ENCODE results near the gene HES7.
A peak's percentile ranks its signal among the peaks of the same experiment; 100 is the strongest.

HES7 gene

GRCh38 chr17:8141045-8141444 lies 17.1 kb upstream of the HES7 start:
- H3K9me3 ChIP-seq (ENCODE audit: insufficient read depth, low read depth, low read length) = no peaks in the 10 kb centered on the region
- 92% methylated on average over 7 of the region's 7 CpGs for WGBS
- no peak overlapping the region for H3K9ac ChIP-seq (ENCODE audit: low read depth, low read length)
- H3K4me3 ChIP-seq (ENCODE audit: low read length) = no peak overlapping the region
- no peaks in the 10 kb centered on the region for H3K4me1 ChIP-seq (ENCODE audit: insufficient read depth, low read length)
- H3K27me3 ChIP-seq (ENCODE audit: insufficient read depth, low read length) = peaks cover 12% of the 10 kb centered on the region
- peaks cover 43% of the 10 kb centered on the region for H3K36me3 ChIP-seq (ENCODE audit: insufficient read depth, low read length)
- no peak overlapping the region for H3K27ac ChIP-seq (ENCODE audit: low read depth, low read length)

GRCh38 chr17:8140065-8141029 lies 16.4 kb upstream of the HES7 start:
- H3K4me3 ChIP-seq (ENCODE audit: low read length) = no peak overlapping the region
- no peak overlapping the region for H3K9ac ChIP-seq (ENCODE audit: low read depth, low read length)
- peaks cover 12% of the 10 kb centered on the region for H3K27me3 ChIP-seq (ENCODE audit: insufficient read depth, low read length)
- H3K4me1 ChIP-seq (ENCODE audit: insufficient read depth, low read length) = no peaks in the 10 kb centered on the region
- peaks cover 36% of the 10 kb centered on the region for H3K36me3 ChIP-seq (ENCODE audit: insufficient read depth, low read length)
- H3K27ac ChIP-seq (ENCODE audit: low read depth, low read length) = no peak overlapping the region
- H3K9me3 ChIP-seq (ENCODE audit: insufficient read depth, low read depth, low read length) = no peaks in the 10 kb centered on the region
- 94% methylated on average over 17 of the region's 18 CpGs for WGBS

GRCh38 chr17:8138672-8139371 lies 14.9 kb upstream of the HES7 start:
- Histone ChIP-seq H3K4me3 (ENCODE audit: low read length) (peak overlapping the region; percentile 67), H3K36me3 (ENCODE audit: insufficient read depth, low read length) (peaks cover 28% of the 10 kb centered on the region), H3K4me1 (ENCODE audit: insufficient read depth, low read length) (peaks cover 2% of the 10 kb centered on the region), H3K9me3 (ENCODE audit: insufficient read depth, low read depth, low read length) (no peaks in the 10 kb centered on the region), H3K27me3 (ENCODE audit: insufficient read depth, low read length) (peaks cover 12% of the 10 kb centered on the region), H3K9ac (ENCODE audit: low read depth, low read length) (peak overlapping the region; percentile 51), H3K27ac (ENCODE audit: low read depth, low read length) (peak overlapping the region; percentile 70; the same call in 1 of the 2 replicates)
- WGBS = 1% methylated on average over 46 of the region's 46 CpGs

- no peak overlapping the region for H3K27ac ChIP-seq (ENCODE audit: low read depth, low read length)
- H3K9me3 ChIP-seq (ENCODE audit: insufficient read depth, low read depth, low read length) = no peaks in the 10 kb centered on the region
- WGBS = 1% methylated on average over 7 of the region's 7 CpGs
- peaks cover 27% of the 10 kb centered on the region for H3K36me3 ChIP-seq (ENCODE audit: insufficient read depth, low read length)
- peaks cover 5% of the 10 kb centered on the region for H3K4me1 ChIP-seq (ENCODE audit: insufficient read depth, low read length)
- peak overlapping the region; percentile 67 for H3K4me3 ChIP-seq (ENCODE audit: low read length)
- peaks cover 12% of the 10 kb centered on the region for H3K27me3 ChIP-seq (ENCODE audit: insufficient read depth, low read length)
- peak overlapping the region; percentile 59 for H3K9ac ChIP-seq (ENCODE audit: low read depth, low read length)
Observed at GRCh38 chr17:8138374-8138671, 14.4 kb upstream of the HES7 start.

- Histone ChIP-seq H3K4me1 (ENCODE audit: insufficient read depth, low read length) (peaks cover 8% of the 10 kb centered on the region), H3K27ac (ENCODE audit: low read depth, low read length) (no peak overlapping the region), H3K9me3 (ENCODE audit: insufficient read depth, low read depth, low read length) (no peaks in the 10 kb centered on the region), H3K27me3 (ENCODE audit: insufficient read depth, low read length) (peaks cover 12% of the 10 kb centered on the region), H3K4me3 (ENCODE audit: low read length) (peak overlapping the region; percentile 67), H3K36me3 (ENCODE audit: insufficient read depth, low read length) (peaks cover 25% of the 10 kb centered on the region), H3K9ac (ENCODE audit: low read depth, low read length) (peak overlapping the region; percentile 59)
- 26% methylated on average over 21 of the region's 21 CpGs for WGBS
Observed at GRCh38 chr17:8137645-8138373, 13.9 kb upstream of the HES7 start.

GRCh38 chr17:8133941-8134340 lies 10.0 kb upstream of the HES7 start:
- H3K27me3 ChIP-seq (ENCODE audit: insufficient read depth, low read length) = peaks cover 32% of the 10 kb centered on the region
- no peak overlapping the region for H3K27ac ChIP-seq (ENCODE audit: low read depth, low read length)
- peak overlapping the region; percentile 9; the same call in 1 of the 2 replicates for H3K4me3 ChIP-seq (ENCODE audit: low read length)
- H3K4me1 ChIP-seq (ENCODE audit: insufficient read depth, low read length) = peaks cover 8% of the 10 kb centered on the region
- no peak overlapping the region for H3K9ac ChIP-seq (ENCODE audit: low read depth, low read length)
- no peaks in the 10 kb centered on the region for H3K36me3 ChIP-seq (ENCODE audit: insufficient read depth, low read length)
- 90% methylated on average over 4 of the region's 4 CpGs for WGBS
- no peaks in the 10 kb centered on the region for H3K9me3 ChIP-seq (ENCODE audit: insufficient read depth, low read depth, low read length)

- H3K4me3 ChIP-seq (ENCODE audit: low read length) = peak overlapping the region; percentile 9; the same call in 1 of the 2 replicates
- WGBS = 46% methylated on average over 10 of the region's 12 CpGs
- H3K27me3 ChIP-seq (ENCODE audit: insufficient read depth, low read length) = peaks cover 38% of the 10 kb centered on the region
Observed at GRCh38 chr17:8133399-8133798, 9.5 kb upstream of the HES7 start.

GRCh38 chr17:8131844-8132441 lies 8.0 kb upstream of the HES7 start:
- no peak overlapping the region for H3K27ac ChIP-seq (ENCODE audit: low read depth, low read length)
- H3K9ac ChIP-seq (ENCODE audit: low read depth, low read length) = no peak overlapping the region
- no peaks in the 10 kb centered on the region for H3K9me3 ChIP-seq (ENCODE audit: insufficient read depth, low read depth, low read length)
- H3K36me3 ChIP-seq (ENCODE audit: insufficient read depth, low read length) = no peaks in the 10 kb centered on the region
- 89% methylated on average over 3 of the region's 3 CpGs for WGBS
- H3K27me3 ChIP-seq (ENCODE audit: insufficient read depth, low read length) = peaks cover 46% of the 10 kb centered on the region
- no peak overlapping the region for H3K4me3 ChIP-seq (ENCODE audit: low read length)
- H3K4me1 ChIP-seq (ENCODE audit: insufficient read depth, low read length) = peaks cover 12% of the 10 kb centered on the region

More at GRCh38 chr17:8133399-8133798, 9.5 kb upstream of the HES7 start:
- Histone ChIP-seq H3K9ac (ENCODE audit: low read depth, low read length) (no peak overlapping the region), H3K4me1 (ENCODE audit: insufficient read depth, low read length) (peaks cover 8% of the 10 kb centered on the region), H3K27ac (ENCODE audit: low read depth, low read length) (no peak overlapping the region), H3K9me3 (ENCODE audit: insufficient read depth, low read depth, low read length) (no peaks in the 10 kb centered on the region), H3K36me3 (ENCODE audit: insufficient read depth, low read length) (no peaks in the 10 kb centered on the region)

GRCh38 chr17:8128125-8128784 lies 4.3 kb upstream of the HES7 start:
- peaks cover 73% of the 10 kb centered on the region for H3K27me3 ChIP-seq (ENCODE audit: insufficient read depth, low read length)
- no peak overlapping the region for H3K9ac ChIP-seq (ENCODE audit: low read depth, low read length)

GRCh38 chr17:8126491-8127066 lies 2.7 kb upstream of the HES7 start:
- no peak overlapping the region for H3K9ac ChIP-seq (ENCODE audit: low read depth, low read length)
- no peaks in the 10 kb centered on the region for H3K36me3 ChIP-seq (ENCODE audit: insufficient read depth, low read length)
- H3K4me1 ChIP-seq (ENCODE audit: insufficient read depth, low read length) = peaks cover 13% of the 10 kb centered on the region
- WGBS = under 1% methylated on average over 45 of the region's 45 CpGs
- no peaks in the 10 kb centered on the region for H3K9me3 ChIP-seq (ENCODE audit: insufficient read depth, low read depth, low read length)
- peaks cover 88% of the 10 kb centered on the region for H3K27me3 ChIP-seq (ENCODE audit: insufficient read depth, low read length)
- no peak overlapping the region for H3K27ac ChIP-seq (ENCODE audit: low read depth, low read length)
- H3K4me3 ChIP-seq (ENCODE audit: low read length) = peak overlapping the region; percentile 76

More at GRCh38 chr17:8128125-8128784, 4.3 kb upstream of the HES7 start:
- Histone ChIP-seq H3K4me3 (ENCODE audit: low read length) (no peak overlapping the region), H3K9me3 (ENCODE audit: insufficient read depth, low read depth, low read length) (no peaks in the 10 kb centered on the region), H3K4me1 (ENCODE audit: insufficient read depth, low read length) (peaks cover 15% of the 10 kb centered on the region), H3K27ac (ENCODE audit: low read depth, low read length) (no peak overlapping the region), H3K36me3 (ENCODE audit: insufficient read depth, low read length) (no peaks in the 10 kb centered on the region)
- 87% methylated on average over 14 of the region's 14 CpGs for WGBS

Measured in HUES64 (cell line).